Upper lobe of left lung (tissue), 6 donors: ENCODE results near the gene HPSE2. TPM values are rescaled to one million over a fixed set of nuclear protein-coding genes. Genes with fewer than 3 reads are reported as not detected.
"Not testable (repeated sequence)": the region's sequence is repeated elsewhere in the genome, so short reads cannot be mapped to it uniquely, and the experiment has no call there.

Source experiments
- ATAC-seq, 2 donors: fragments of 200-7000 bp; cut with Tn5 transposase; one replicate each; pipeline ENCODE4 v1.9.1; 2022; ENCODE audit warnings: mild to moderate bottlenecking in 2 of 2, moderate library complexity in 2 of 2; ENCODE audit not compliant: low FRiP score in 2 of 2
- DNase-seq, 2 donors: peaks; one replicate each; pipeline ENCODE4 v3.0.0-alpha.2; 2019 to 2020
- H3K27ac ChIP-seq, 4 donors: fragments of 200-600 bp; sonication (generic); one replicate each; pipeline ENCODE4 v1.5.1; 2016 to 2019
- H3K27me3 ChIP-seq, 4 donors: fragments of 200-600 bp; sonication (generic); one replicate each; pipeline ENCODE4 v1.5.1; 2017 to 2019
- H3K36me3 ChIP-seq, 4 donors: fragments of 200-600 bp; sonication (generic); one replicate each; pipeline ENCODE4 v1.5.1; 2016 to 2019
- H3K4me1 ChIP-seq, 4 donors: fragments of 200-600 bp; sonication (generic); one replicate each; pipeline ENCODE4 v1.5.1; 2018 to 2019
- H3K4me3 ChIP-seq, 4 donors: fragments of 200-600 bp; sonication (generic); one replicate each; pipeline ENCODE4 v1.5.1; 2017 to 2019; ENCODE audit warnings: mild to moderate bottlenecking in 2 of 4, moderate library complexity in 1 of 4
- H3K9me3 ChIP-seq, 4 donors: fragments of 200-600 bp; sonication (generic); one replicate each; pipeline ENCODE4 v1.5.1; 2018 to 2019
- CTCF ChIP-seq, 6 experiments: fragments of 450-650 bp in 4 of 6; fragments of 200-600 bp in 2 of 6; sonication (generic) in 2 of 6; IDR thresholded peaks; one replicate each; pipeline ENCODE4 v1.5.1; 2016 to 2019; ENCODE audit warnings: antibody characterized with exemption in 6 of 6
- EP300 ChIP-seq, 4 donors: sonication (generic); formaldehyde crosslinking; IDR thresholded peaks; one replicate each; pipeline ENCODE4 v1.5.1; 2017; ENCODE audit warnings: antibody characterized with exemption in 4 of 4, control low read depth in 2 of 4
- POLR2A ChIP-seq, 4 donors: fragments of 450-650 bp; IDR thresholded peaks; one replicate each; pipeline ENCODE4 v1.5.1; 2016 to 2017; ENCODE audit warnings: antibody characterized with exemption in 4 of 4, mild to moderate bottlenecking in 2 of 4
- POLR2AphosphoS5 ChIP-seq, 2 donors: sonication (generic); formaldehyde crosslinking; IDR thresholded peaks; one replicate each; pipeline ENCODE4 v1.5.1; 2017; ENCODE audit warnings: antibody characterized with exemption in 2 of 2
- WGBS, 2 donors: methylation state at CpG; one replicate each; pipeline ENCODE4 v1.1.5; 2017 to 2018; 5-methylcytosine and 5-hydroxymethylcytosine counted together
- total RNA-seq, 6 donors: library from RNA; depleted of rRNA in 4 of 6; stranded (reverse); fragments of >200 nt in 4 of 6; gene quantifications; one replicate each; pipeline versions ENCODE4 v1.1.0 to v1.2.1, GENCODE V29; 2016 to 2021
- donor health status: DM: no; HTN: no; CAD: no; lungs with moderate emphysema.
- donor health status: DM: no; HTN: yes; CAD: no; lungs with severe emphysema.

HPSE2 gene
- total RNA-seq, 6 donors from 2014 or later, result 0.15 to 1.1 (median 0.91) TPM; not detected in 1

GRCh38 chr10:98509745-98510144 lies 725.9 kb downstream of the HPSE2 start:
- Histone ChIP-seq H3K27ac (no peak overlapping the region), H3K9me3 (no peaks in the 10 kb centered on the region), H3K4me3 (no peak overlapping the region), H3K36me3 (no peaks in the 10 kb centered on the region), H3K4me1 (no peaks in the 10 kb centered on the region), H3K27me3 (no peaks in the 10 kb centered on the region)
- DNase-seq (no peak), ATAC-seq (no peak)
- TF ChIP-seq POLR2A (IDR thresholded peaks at IDR 0.05), result no peak
- no peak for TF ChIP-seq CTCF (IDR thresholded peaks at IDR 0.05)
- no peak for TF ChIP-seq POLR2AphosphoS5 (IDR thresholded peaks at IDR 0.05)
- TF ChIP-seq EP300 (IDR thresholded peaks at IDR 0.05), result no peak
- WGBS, 2 donors, result 82 to 91% methylated on average over 7 of the region's 7 CpGs

- H3K27ac ChIP-seq, H3K9me3 ChIP-seq, DNase-seq, H3K36me3 ChIP-seq, ATAC-seq, H3K4me1 ChIP-seq, H3K27me3 ChIP-seq, H3K4me3 ChIP-seq: not testable (repeated sequence)
- WGBS, 2 donors, result 76 to 90% methylated on average over 2 of the region's 2 CpGs
These were observed 733.1 kb downstream of the HPSE2 start for GRCh38 chr10:98502535-98502934.

- no peaks in the 10 kb centered on the region for H3K36me3 ChIP-seq
- H3K27me3 ChIP-seq, result no peaks in the 10 kb centered on the region
- TF ChIP-seq POLR2AphosphoS5 (IDR thresholded peaks at IDR 0.05), result no peak
- no peaks in the 10 kb centered on the region for H3K4me1 ChIP-seq
- 82 to 92% methylated on average over 1 of the region's 1 CpG for WGBS, 2 donors
- no peak overlapping the region for H3K4me3 ChIP-seq
- ATAC-seq, result no peak
- DNase-seq, result no peak
- no peak overlapping the region for H3K27ac ChIP-seq
- H3K9me3 ChIP-seq, result peaks cover 0 to 15% (median 6%) of the 10 kb centered on the region in 4 donors
These were observed 742.9 kb downstream of the HPSE2 start for GRCh38 chr10:98492763-98493162.

- WGBS, 2 donors, result 80 to 89% methylated on average over 10 to 13 of the region's 13 CpGs
- TF ChIP-seq POLR2A (IDR thresholded peaks at IDR 0.05), result no peak
- TF ChIP-seq EP300 (IDR thresholded peaks at IDR 0.05), result no peak
- no peak for TF ChIP-seq CTCF (IDR thresholded peaks at IDR 0.05)
- no peak for TF ChIP-seq POLR2AphosphoS5 (IDR thresholded peaks at IDR 0.05)
- Histone ChIP-seq H3K4me3 (no peak overlapping the region), H3K27ac (no peak overlapping the region), H3K4me1 (no peaks in the 10 kb centered on the region), H3K9me3 (peaks cover 0 to under 1% (median 0%) of the 10 kb centered on the region in 4 donors), H3K27me3 (no peaks in the 10 kb centered on the region), H3K36me3 (no peaks in the 10 kb centered on the region)
- ATAC-seq (no peak), DNase-seq (peak in 1 of 2 donors; percentile 27)
These were observed 745.8 kb downstream of the HPSE2 start for GRCh38 chr10:98489561-98490481.

- ATAC-seq, result no peak
- H3K36me3 ChIP-seq, result no peaks in the 10 kb centered on the region
- WGBS, 2 donors, result 69 to 75% methylated on average over 1 of the region's 1 CpG
These were observed 746.8 kb downstream of the HPSE2 start for GRCh38 chr10:98488669-98489430.

GRCh38 chr10:98487649-98488048 lies 748.0 kb downstream of the HPSE2 start:
- Histone ChIP-seq H3K27ac (no peak overlapping the region), H3K4me1 (no peaks in the 10 kb centered on the region), H3K36me3 (no peaks in the 10 kb centered on the region), H3K27me3 (no peaks in the 10 kb centered on the region), H3K4me3 (no peak overlapping the region), H3K9me3 (no peaks in the 10 kb centered on the region)
- no peak for TF ChIP-seq EP300 (IDR thresholded peaks at IDR 0.05)
- no peak for TF ChIP-seq POLR2AphosphoS5 (IDR thresholded peaks at IDR 0.05)
- no peak for TF ChIP-seq POLR2A (IDR thresholded peaks at IDR 0.05)
- no peak for TF ChIP-seq CTCF (IDR thresholded peaks at IDR 0.05)
- no peak for ATAC-seq
- DNase-seq, result no peak
- WGBS, 2 donors, result 89 to 95% methylated on average over 3 of the region's 3 CpGs

More at GRCh38 chr10:98488669-98489430, 746.8 kb downstream of the HPSE2 start:
- H3K27me3 ChIP-seq, result no peaks in the 10 kb centered on the region
- no peak for DNase-seq
- H3K27ac ChIP-seq, result no peak overlapping the region
- no peaks in the 10 kb centered on the region for H3K4me1 ChIP-seq
- H3K9me3 ChIP-seq, result no peaks in the 10 kb centered on the region
- no peak overlapping the region for H3K4me3 ChIP-seq
- no peak for TF ChIP-seq POLR2A (IDR thresholded peaks at IDR 0.05)
